ENCODE results near the gene MRPL17.
"Not testable (repeated sequence)": the region's sequence is repeated elsewhere in the genome, so short reads cannot be mapped to it uniquely, and the experiment has no call there.

DNA sequence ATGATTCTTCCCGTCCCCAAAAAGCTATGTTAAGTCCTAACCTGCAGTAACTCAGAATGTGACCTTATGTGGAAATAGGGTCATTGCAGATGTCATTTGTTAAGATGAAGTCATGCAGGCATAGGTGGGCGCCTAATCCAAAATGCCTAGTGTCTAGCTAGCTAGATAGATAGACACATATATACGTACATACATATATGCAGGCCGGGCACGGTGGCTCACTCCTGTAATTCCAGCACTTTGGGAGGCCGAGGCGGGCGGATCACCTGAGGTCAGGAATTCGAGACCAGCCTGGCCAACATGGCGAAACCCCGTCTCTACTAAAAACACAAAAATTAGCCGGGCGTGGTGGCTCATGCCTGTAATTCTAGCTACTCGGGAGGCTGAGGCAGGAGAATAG lies 928 bp upstream of the MRPL17 start:
- TF ChIP-seq, protein P1, sequence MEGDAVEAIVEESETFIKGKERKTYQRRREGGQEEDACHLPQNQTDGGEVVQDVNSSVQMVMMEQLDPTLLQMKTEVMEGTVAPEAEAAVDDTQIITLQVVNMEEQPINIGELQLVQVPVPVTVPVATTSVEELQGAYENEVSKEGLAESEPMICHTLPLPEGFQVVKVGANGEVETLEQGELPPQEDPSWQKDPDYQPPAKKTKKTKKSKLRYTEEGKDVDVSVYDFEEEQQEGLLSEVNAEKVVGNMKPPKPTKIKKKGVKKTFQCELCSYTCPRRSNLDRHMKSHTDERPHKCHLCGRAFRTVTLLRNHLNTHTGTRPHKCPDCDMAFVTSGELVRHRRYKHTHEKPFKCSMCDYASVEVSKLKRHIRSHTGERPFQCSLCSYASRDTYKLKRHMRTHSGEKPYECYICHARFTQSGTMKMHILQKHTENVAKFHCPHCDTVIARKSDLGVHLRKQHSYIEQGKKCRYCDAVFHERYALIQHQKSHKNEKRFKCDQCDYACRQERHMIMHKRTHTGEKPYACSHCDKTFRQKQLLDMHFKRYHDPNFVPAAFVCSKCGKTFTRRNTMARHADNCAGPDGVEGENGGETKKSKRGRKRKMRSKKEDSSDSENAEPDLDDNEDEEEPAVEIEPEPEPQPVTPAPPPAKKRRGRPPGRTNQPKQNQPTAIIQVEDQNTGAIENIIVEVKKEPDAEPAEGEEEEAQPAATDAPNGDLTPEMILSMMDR (conservative IDR thresholded peaks at IDR 0.05; ENCODE audit: low read length), result not testable (repeated sequence)
- TF ChIP-seq EZH2phosphoT487 (IDR thresholded peaks at IDR 0.05; ENCODE audit: borderline replicate concordance, low read depth, low read length), result not testable (repeated sequence)
